Measurements from ENCODE around the gene RPS18.

DNA sequence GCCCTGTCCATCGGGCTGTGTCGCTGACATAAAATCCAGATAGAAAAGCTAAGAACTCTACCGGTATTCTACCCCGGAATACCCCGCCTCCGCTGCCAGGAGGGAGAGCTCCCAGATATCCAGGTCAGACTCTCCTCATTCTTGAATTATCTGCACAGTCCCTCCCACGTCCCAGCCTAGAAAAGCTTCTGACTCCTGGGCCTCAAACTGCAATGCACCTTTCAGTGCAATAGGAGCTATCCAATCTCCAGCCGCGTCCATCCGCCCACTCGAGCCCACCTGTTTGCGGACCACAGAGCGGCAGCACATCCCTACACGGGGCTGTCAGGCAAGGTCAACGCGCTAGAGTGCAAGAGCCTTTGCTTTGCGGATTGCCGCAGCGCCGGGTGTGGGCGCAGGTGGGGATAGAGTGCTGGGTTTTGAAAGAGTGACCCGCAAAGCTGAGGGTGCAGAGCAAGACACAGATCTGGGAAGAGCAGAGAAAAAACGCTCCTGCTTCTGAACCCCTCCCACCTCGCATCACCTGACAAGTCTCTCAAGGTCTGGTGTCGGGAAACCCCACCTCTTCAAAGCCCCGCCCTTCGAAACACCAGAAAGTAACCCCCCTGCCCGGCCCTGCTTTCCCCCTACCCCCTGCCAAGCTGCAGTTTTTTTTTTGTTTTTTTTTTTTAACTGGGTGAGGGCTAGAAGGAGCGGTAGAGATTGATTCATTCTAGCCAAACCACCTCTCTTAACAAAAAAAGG, 40.7 kb downstream of the RPS18 start:
- TF ChIP-seq RBM39 (IDR thresholded peaks at IDR 0.05; ENCODE audit: low read depth, low read length, poor library complexity, severe bottlenecking): no peak
- no peak for TF ChIP-seq ZNF335 (CRISPR knock-in tag; IDR thresholded peaks at IDR 0.05)
- no peak for TF ChIP-seq SRY (CRISPR knock-in tag; IDR thresholded peaks at IDR 0.05)
- TF ChIP-seq HOXA9 (CRISPR knock-in tag; IDR thresholded peaks at IDR 0.05; ENCODE audit: borderline replicate concordance): no peak
- no peak for TF ChIP-seq DPF2 (CRISPR knock-in tag; IDR thresholded peaks at IDR 0.05; ENCODE audit: borderline replicate concordance, low read depth)
- TF ChIP-seq, protein P1, sequence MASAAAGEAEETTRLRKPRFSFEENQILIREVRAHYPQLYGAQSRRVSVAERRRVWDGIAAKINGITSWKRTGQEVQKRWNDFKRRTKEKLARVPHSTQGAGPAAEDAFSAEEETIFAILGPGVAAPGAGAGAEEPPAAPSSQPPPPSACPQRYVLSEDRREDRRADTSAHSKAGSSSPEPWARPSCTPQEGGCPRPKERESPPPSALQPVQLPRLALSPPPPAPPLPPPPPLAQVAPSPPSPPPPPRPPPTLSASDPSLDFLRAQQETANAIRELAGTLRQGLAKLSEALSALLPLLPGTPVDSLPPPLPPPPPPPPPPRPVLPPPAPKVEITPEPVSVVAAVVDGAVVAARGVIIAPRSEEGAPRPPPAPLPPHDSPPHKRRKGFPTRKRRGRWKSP (CRISPR knock-in tag; IDR thresholded peaks at IDR 0.05): peak; percentile 88
- TF ChIP-seq CHD2 (IDR thresholded peaks at IDR 0.05; ENCODE audit: low read depth, low read length): no peak
- TF ChIP-seq, protein P2, sequence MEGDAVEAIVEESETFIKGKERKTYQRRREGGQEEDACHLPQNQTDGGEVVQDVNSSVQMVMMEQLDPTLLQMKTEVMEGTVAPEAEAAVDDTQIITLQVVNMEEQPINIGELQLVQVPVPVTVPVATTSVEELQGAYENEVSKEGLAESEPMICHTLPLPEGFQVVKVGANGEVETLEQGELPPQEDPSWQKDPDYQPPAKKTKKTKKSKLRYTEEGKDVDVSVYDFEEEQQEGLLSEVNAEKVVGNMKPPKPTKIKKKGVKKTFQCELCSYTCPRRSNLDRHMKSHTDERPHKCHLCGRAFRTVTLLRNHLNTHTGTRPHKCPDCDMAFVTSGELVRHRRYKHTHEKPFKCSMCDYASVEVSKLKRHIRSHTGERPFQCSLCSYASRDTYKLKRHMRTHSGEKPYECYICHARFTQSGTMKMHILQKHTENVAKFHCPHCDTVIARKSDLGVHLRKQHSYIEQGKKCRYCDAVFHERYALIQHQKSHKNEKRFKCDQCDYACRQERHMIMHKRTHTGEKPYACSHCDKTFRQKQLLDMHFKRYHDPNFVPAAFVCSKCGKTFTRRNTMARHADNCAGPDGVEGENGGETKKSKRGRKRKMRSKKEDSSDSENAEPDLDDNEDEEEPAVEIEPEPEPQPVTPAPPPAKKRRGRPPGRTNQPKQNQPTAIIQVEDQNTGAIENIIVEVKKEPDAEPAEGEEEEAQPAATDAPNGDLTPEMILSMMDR (CRISPR knock-in tag; IDR thresholded peaks at IDR 0.05): peak; percentile 63
- no peak for TF ChIP-seq JUND (CRISPR knock-in tag; IDR thresholded peaks at IDR 0.05)
- no peak for TF ChIP-seq CEBPB (IDR thresholded peaks at IDR 0.05; ENCODE audit: borderline replicate concordance, low read depth, low read length)
- no peak for TF ChIP-seq EZH2 (conservative IDR thresholded peaks at IDR 0.05; ENCODE audit: low read depth, low read length)
- TF ChIP-seq ZNF253 (CRISPR knock-in tag; IDR thresholded peaks at IDR 0.05; ENCODE audit: borderline replicate concordance): no peak

Data from HepG2 (cell line).